Activated CD8-positive, alpha-beta memory T cell treated with anti-CD3 and anti-CD28 coated beads for 4 hours (primary cell): ENCODE results near the gene ADGRD2.

ENCODE experiments used
- DNase-seq, 2 donors: peaks; one replicate each; pipeline ENCODE4 v3.0.0-alpha.2; 2020; ENCODE audit warnings: low read depth in 2 of 2

Gene ADGRD2

GRCh38 chr9:124496463-124496862, 46.2 kb downstream of the ADGRD2 start:
- DNase-seq, result no peak

DNA sequence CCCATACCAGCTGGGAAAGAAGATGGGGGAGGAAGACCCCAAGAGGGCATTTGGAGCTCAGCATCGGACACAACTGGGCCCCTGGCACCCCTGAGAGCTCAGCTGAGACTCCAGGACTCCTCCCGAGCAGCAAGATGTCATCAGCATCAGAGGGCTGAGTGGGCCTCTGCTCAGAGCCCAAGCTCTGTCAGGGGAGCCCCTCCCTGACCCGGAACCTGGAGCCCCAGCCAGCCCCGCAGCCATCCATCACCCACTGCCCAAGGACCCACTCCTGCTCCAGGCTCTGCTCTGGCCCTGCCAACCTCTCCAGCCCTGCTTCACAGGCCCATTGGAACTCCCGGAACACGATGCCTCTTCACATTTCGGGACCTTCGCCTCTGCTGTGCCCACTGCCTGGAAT, 47.2 kb downstream of the ADGRD2 start:
- no peak for DNase-seq

GRCh38 chr9:124498040-124498439, 47.8 kb downstream of the ADGRD2 start:
- DNase-seq, result no peak

GRCh38 chr9:124498499-124499146, 48.4 kb downstream of the ADGRD2 start:
- no peak for DNase-seq

DNA sequence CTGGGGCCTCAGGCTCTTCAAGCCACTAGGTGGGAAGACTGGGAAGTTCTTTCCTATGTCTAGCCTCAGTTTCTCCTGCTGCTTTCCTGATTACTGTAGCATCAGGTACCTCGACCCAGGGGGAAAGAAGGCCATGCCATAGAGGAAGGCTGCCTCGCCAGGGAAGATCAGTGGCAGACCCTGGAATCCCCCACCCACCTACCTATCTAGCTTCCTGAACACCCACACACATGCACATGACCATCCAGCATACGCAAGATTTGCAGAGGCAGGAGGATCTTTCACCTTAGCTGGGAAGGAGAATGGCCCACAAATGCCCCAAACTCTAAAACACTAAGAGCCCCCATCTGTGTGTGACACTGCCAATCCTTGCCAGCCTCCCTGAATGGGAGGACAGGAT, 49.0 kb downstream of the ADGRD2 start:
- no peak for DNase-seq

GRCh38 chr9:124500028-124500795, 50.0 kb downstream of the ADGRD2 start:
- no peak for DNase-seq

GRCh38 chr9:124500796-124501611, 50.8 kb downstream of the ADGRD2 start:
- no peak for DNase-seq

DNA sequence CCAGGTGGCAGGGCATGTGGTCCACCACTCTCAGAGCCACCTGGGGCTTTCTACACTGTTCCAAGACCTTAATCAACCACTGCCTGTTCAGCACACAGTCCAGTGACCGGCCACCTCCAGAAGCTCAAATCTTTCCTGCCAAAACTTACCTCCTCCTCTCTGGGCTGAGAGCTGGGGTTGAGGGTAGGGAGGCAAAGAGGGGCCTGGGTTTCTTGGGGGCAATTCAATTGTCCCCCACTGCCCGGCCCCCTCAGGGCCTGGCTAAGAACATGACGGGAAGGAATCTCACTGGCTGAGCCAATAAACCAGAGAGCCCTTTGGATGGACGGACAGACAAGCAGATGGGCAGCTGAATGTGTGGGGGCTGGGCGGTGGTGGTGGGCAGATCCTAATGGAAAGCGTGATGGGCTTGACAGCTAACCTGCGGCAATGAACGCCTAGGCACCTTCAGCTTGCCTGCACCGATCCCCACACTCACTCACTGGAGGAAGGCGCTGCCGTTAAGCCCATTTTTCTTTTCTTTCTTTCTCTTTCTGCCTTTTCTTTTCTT, 51.6 kb downstream of the ADGRD2 start:
- no peak for DNase-seq

DNA sequence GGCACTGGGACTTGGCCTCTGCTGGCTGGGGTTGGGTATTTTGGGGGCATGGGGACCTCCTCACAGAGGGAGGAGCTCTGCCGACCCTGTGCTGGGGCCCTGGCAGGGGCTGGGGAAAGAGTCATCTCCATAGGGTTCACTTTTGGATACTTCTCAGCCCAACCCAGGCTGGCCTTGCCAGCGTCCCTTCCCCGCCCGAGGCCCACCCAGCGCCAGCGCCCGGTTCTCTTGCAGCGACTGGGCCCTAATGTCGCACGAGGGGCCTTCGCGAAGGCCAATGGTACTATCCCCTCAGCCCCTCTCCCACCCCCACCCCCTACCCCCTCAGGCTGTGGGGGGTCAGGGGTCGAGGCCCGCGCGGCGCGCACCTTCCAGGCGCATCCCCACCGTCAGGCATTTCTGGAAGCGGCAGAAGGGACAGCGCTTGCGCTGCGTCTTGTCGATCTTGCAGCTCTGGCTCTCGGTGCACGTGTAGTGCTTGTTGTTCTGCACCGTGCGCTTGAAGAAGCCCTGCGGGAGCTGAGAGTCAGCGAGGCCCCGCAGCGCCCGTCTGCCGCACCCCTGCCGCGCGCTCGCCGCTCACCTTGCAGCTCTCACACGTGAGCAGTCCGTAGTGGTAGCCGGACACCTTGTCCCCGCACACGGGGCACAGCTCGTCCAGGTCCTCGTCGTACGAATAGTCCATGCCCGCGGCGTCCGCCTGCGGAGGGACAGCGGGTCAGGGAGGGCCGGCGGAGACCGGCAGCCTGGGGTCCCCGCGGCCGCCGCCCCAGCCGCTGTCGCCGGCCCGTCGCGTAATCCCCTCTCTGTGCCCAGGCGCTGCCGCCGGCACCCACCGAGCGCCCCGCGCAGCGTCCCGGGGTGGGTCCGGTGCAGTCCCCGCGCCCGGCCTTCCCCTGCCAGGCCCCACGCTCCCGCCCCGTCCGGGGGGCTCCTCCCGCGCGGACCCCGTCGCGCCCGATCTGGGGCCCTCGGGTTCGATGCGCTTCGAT, 52.8 kb downstream of the ADGRD2 start:
- no peak for DNase-seq

DNA sequence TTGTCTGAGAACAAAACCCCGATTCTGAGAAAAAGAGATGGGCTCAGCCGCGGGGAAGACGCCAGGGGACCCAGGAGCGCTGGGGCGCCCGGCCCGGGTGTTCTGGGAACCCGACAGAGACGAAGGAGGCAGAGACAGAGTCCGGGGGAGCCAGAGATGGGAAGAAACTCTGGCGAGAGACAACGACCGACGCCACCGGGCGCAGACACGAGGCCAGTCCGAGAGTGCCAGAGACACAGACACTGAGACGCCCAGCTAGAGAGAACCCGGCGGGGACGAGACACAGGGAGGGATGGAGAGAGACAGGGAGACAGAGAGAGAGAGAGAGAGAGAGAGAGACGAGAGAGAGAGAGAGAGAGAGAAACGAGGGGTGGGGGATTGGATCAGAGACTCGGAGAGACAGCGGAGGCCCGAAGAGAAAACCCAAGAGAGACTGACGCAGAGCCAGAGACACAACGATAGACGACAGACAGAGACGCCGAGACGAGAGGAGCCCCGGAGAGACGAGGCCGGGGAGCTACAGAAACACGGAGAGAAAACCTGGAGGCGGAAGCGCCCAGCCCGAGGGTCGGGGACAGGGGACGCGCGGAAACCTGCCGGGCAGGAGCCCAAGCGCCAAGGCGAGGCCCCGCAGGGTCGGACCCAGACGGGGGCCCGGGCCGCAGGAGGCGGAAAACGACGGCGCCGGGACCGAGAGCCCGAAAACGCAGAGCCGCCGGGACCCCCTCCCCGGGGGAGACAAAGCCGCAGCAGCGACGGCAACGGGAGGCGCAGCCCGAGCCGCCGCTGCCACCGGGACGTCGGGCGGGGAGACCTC, 53.7 kb downstream of the ADGRD2 start:
- DNase-seq, result no peak

- no peak for DNase-seq
These were observed 54.3 kb downstream of the ADGRD2 start for GRCh38 chr9:124504530-124505005.

DNA sequence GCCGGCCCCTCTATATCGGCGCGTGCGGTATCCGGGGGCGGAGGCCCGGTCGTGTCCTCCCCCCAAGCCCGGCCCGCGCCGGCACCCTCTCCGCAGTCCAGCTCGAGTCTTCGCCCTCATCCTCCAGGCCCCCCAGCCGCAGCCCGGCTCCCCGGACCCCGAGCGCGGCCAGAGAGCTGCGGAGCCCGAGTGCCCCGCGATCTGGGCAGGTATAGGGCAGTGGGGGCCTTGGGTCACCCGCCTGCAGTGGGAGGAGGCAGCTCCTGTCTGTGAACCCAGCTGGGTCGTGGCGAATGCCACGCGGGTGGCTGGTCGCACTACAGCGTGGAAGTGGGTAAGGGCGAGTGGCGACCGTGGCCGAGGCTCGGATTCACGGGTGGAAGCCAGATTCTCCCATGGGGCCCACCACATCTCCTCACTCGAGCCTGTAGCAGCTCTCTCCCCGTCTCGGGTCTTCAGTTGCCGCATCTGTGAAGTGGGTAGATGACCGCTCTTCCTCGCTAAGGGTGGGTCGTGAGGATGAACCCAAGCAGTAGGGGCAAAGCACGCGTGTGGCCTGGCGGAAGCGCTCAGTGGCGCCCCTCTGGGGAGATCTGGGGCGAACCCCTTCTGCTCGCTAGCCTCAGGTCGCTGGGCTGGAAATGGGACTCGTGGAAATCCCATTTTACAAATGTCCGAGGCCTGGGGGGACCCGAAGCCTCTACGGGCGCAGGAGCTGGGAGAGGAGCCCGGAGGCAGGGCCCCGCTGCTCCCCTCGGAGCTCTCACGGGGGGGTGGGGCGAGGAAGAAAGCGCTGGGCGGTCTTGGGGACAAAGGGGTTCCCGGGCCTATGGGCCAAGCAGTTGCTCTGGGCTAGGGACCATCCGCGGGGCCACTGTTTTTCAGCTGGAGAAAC, 55.0 kb downstream of the ADGRD2 start:
- no peak for DNase-seq

DNA sequence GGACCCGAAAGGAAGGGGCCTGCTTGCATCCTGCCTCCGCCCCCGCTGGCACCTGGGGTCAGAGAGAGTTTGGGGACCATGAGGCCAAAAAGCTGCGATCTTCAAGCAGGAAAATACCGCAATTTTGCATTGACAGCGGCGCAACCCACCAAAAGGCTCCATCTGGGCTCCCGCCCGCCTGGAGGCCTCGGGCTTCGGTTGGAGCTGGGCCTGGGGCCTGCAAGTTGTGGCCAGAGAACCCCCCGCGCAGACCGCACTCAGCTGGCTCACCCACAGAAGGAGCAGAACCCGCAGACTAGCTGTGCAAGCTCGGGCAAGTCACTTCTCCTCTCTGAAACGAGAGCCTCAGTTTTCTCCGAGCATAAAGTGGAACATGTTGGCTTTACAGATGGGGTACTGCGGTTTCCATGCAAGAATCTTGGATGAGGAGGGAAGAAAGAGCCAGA, 55.7 kb downstream of the ADGRD2 start:
- DNase-seq, result no peak

DNA sequence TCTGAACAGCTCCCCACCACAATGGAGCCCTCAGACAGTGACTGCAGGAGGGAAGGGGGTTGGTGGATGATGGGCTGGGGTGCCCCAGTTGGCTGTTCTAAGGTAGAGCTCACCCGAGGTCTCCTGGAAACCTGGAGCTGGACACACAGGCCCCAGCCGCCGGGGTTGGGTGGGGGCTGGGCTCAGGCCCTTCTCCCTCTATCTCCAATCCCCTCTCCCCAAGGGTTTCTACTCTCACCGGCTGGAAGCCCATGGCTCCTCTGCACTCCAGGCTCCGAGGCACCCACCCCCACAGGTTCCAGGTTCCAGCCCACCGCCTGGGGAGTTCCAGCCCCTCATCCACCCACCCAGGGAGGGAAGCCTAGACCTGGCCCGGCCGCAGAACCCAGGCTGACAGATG, 56.2 kb downstream of the ADGRD2 start:
- no peak for DNase-seq

DNA sequence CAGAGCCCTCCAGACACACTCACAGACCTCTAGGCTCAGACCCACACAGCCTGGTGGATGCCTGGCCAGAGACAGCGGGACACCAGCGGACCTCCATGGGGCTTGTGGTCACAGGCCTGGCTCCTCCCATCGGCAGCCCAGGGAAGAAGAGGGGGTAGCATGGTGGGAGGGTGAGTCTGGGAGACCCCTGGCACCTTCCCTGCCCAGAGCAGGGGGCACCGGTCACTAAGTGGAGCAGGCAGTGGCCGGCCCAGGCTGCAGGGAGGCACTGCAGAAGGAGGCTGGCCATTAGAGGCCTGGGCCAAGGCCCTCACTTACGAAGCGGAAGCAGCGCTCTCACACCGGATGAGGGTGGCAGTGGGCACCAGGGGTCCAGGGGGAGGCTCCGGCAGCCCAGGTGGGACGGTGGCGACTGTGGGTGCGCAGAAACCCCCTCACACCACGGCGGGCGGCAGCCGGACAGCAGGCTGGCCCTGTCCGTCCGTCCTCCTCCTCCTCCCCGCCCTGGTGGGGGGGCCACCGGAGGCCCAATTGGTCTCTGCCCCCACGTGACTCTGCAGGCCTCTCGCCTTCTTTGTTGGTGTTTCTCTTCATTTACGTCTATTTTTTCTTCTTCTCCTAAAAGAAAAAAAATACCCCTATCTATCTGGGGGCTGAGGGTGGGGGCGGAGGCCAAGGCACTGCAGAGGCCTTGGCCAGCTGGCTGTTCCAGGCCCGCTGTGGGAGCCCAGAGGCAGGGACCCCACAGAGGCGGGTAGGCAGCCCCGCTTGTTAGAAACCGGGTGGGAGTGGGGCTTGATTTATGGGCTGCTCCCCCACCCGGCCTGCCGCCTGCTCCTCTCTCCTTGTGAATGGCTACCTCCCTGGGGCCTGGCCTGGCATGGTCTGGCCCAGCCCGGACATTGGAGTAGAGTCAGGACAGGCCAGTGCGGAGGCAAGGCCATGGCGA, 57.0 kb downstream of the ADGRD2 start, which contains the start of gene NR5A1:
Gene NR5A1, minus strand, starts transcription at position 469 of the 949 bp plus-strand sequence. CDS start 4,004 bp downstream, outside the sequence.
- no peak for DNase-seq

GRCh38 chr9:124507880-124508423, 57.7 kb downstream of the ADGRD2 start:
- DNase-seq, result no peak
